ENCODE data around the gene GSTM3.
"Not testable (repeated sequence)": the region's sequence is repeated elsewhere in the genome, so short reads cannot be mapped to it uniquely, and the experiment has no call there.

DNA sequence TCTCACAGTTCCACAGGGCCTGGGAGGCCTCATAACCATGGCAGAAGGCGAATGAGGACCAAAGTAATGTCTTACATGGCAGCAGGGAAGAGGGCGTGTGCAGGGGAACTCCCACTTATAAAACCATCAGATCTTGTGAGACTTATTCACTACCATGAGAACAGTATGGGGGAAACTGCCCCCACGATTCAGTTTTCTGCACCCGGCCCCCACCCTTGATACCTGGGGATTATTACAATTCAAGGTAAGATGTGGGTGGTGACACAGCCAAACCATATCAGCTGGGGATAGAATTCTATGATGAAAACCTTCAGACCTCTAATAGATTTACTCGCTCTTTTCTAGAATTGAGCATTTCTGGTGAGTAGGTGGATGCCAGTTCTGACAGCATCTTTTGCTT is 46.4 kb downstream of the GSTM3 start:
- TF ChIP-seq EZH2phosphoT487 (IDR thresholded peaks at IDR 0.05; ENCODE audit: borderline replicate concordance, low read depth, low read length); CTCF (conservative IDR thresholded peaks at IDR 0.05; ENCODE audit: low read length): not testable (repeated sequence)

Data from OCI-LY7 (cell line).